HFFc6 (cell line): Measurements from ENCODE around the gene CCDC86. TPM values are rescaled to one million over a fixed set of nuclear protein-coding genes. Genes with fewer than 3 reads are reported as not detected.

Experiments
- DNase-seq: peaks from one replicate; pipeline ENCODE4 v3.0.0-alpha.2; 2018
- H3K27ac Mint-ChIP-seq: 2 replicates; pipeline ENCODE4 v1.8.0; 2020; ENCODE audit warnings: mild to moderate bottlenecking, mixed read lengths
- H3K27me3 Mint-ChIP-seq: 2 replicates; pipeline ENCODE4 v1.8.0; 2021; ENCODE audit warnings: mild to moderate bottlenecking, moderate library complexity, mixed read lengths; ENCODE audit not compliant: insufficient read depth
- H3K36me3 Mint-ChIP-seq: 2 replicates; pipeline ENCODE4 v1.8.0; 2021; ENCODE audit warnings: low read depth, mixed read lengths
- H3K4me1 Mint-ChIP-seq: 2 replicates; pipeline ENCODE4 v1.8.0; 2020; ENCODE audit warnings: low read depth, mixed read lengths
- H3K4me3 Mint-ChIP-seq: 2 replicates; pipeline ENCODE4 v1.8.0; 2020; ENCODE audit warnings: mild to moderate bottlenecking, moderate library complexity, mixed read lengths
- H3K9me3 Mint-ChIP-seq: 2 replicates; pipeline ENCODE4 v1.8.0; 2020; ENCODE audit warnings: mild to moderate bottlenecking, mixed read lengths
- CTCF ChIP-seq: fragments of 200-600 bp; sonication (generic); IDR thresholded peaks from 2 replicates; pipeline ENCODE4 v1.5.0; 2021; ENCODE audit warnings: antibody characterized with exemption, mild to moderate bottlenecking
- total RNA-seq, 6 experiments: library from RNA; stranded (reverse); fragmentation: NEBNext Ultra II Directional; extraction: Animal tissue kit (Norgen Biotek cat#: 25700); gene quantifications; 2 replicates in 1 of 6; 3 replicates in 5 of 6; pipeline ENCODE4 v1.2.3, GENCODE V29; 2021

CCDC86 gene
- total RNA-seq, 6 experiments from 2014 or later = 45.4 to 66.3 (median 54.4) TPM

DNA sequence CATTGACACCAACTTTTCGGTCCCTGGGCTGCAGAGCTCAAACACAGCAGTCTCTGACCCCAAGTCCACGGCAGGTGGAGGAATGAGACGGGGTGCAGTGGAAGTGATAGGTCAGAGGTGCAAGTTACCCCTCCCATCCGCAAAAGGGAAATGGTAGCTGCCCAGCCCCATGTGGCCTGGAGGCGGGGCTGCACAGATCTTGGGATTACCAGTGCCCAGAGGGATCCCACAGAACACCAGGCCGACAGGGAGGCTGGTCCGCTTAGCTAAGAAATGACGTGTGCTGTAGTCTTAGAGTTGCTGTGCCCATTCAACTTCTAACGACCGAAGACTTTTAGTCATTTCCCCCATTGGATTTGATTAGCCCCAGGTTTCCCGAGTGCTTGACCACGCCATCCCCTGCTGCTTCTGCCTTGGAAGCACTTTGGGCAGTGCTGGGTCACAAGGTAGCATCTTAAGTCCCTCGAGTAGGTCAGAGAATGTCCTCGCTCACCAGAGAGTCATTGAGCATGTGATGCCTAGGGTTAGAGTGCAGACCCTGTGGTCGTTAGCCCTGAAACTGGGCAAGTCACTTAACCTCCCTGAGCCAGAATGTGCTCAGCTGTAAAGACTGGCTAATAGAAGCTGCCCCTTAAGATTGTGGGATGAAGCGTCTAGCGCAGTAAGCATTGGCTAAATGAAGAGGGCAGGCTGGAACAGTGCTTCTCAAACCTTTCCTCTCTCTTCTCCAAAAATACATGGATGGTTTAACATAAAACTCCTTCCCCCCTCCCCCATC is 9.6 kb downstream of the CCDC86 start:
- no peak overlapping the region for H3K27ac Mint-ChIP-seq
- peaks cover 2% of the 10 kb centered on the region for H3K27me3 Mint-ChIP-seq
- no peaks in the 10 kb centered on the region for H3K9me3 Mint-ChIP-seq
- TF ChIP-seq CTCF = no peak
- H3K4me1 Mint-ChIP-seq = peaks cover 5% of the 10 kb centered on the region; the same call in 1 of the 2 replicates
- no peak overlapping the region for H3K4me3 Mint-ChIP-seq
- no peak for DNase-seq
- peaks cover 14% of the 10 kb centered on the region for H3K36me3 Mint-ChIP-seq

- Mint-ChIP-seq H3K27me3 (peaks cover 2% of the 10 kb centered on the region), H3K4me3 (no peak overlapping the region), H3K9me3 (no peaks in the 10 kb centered on the region), H3K4me1 (peaks cover 5% of the 10 kb centered on the region; the same call in 1 of the 2 replicates), H3K27ac (no peak overlapping the region), H3K36me3 (peaks cover 14% of the 10 kb centered on the region)
- no peak for DNase-seq
- no peak for TF ChIP-seq CTCF
Observed at GRCh38 chr11:60852117-60852981, 10.4 kb downstream of the CCDC86 start.

GRCh38 chr11:60852982-60853950 is 11.4 kb downstream of the CCDC86 start:
- no peak overlapping the region for H3K4me3 Mint-ChIP-seq
- no peaks in the 10 kb centered on the region for H3K9me3 Mint-ChIP-seq
- peaks cover 14% of the 10 kb centered on the region for H3K36me3 Mint-ChIP-seq
- H3K4me1 Mint-ChIP-seq = peaks cover 14% of the 10 kb centered on the region
- TF ChIP-seq CTCF = no peak
- no peak overlapping the region for H3K27ac Mint-ChIP-seq
- H3K27me3 Mint-ChIP-seq = peaks cover 2% of the 10 kb centered on the region
- DNase-seq = no peak

DNA sequence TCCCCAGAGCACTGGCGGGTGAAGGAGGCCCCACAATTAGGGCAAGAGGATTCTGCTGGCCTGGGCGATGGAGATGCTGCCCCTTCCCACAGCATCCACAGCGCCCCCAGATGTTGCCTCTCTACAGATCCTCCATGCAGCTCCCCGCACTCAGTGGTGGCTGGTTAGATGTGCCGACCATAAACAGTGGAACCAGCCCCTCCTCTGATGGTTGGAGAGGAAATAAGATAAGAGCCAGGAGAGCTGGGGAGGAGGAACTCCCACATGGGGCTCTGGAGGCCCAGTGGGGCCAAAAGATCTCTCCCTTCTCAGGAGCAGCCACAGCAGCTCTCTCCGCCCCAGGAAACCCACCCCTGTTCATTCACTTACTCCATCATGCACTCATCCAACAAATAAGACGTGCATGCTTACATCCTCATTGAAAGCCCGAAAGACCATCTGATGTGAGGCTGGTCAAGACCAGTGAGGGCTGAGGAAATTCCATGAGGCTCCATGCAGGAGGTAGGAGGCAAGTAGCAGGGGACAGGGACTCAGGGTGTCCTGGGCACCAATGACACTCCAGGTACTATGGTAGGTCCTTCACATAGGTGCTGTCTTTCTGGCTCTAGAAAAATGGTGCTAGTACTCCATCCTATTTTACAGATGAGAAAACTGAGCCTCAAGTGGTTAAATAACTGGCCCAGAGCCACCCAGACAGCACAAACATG is 12.4 kb downstream of the CCDC86 start:
- Mint-ChIP-seq H3K36me3 (peaks cover 14% of the 10 kb centered on the region), H3K9me3 (no peaks in the 10 kb centered on the region), H3K4me1 (peaks cover 24% of the 10 kb centered on the region), H3K27ac (no peak overlapping the region), H3K4me3 (no peak overlapping the region), H3K27me3 (peaks cover 2% of the 10 kb centered on the region)
- no peak for TF ChIP-seq CTCF
- DNase-seq = no peak
